Measurements from ENCODE around the gene LRRC10.
"Not testable (repeated sequence)": the region's sequence is repeated elsewhere in the genome, so short reads cannot be mapped to it uniquely, and the experiment has no call there.

Gene LRRC10

DNA sequence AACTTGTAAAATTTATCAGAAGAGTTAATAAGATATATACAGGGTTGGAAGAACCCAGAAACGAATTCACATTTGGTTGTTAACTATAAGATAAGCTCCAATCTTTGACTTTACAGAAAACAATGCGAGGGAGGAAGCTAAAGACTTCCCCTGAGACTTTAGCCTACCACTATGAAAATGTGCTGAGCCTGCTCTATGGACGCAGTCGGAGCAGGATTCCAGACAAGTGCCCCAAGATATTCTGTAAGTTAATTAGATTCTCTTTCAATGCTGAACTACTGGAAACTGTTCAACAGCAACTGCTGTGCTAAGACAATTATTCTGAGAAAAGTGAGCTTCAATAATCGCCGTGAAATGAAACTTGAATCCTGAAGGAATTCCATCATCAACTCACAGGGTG lies 8.3 kb upstream of the LRRC10 start:
- no peak for DNase-seq (ENCODE audit: low read depth)

DNA sequence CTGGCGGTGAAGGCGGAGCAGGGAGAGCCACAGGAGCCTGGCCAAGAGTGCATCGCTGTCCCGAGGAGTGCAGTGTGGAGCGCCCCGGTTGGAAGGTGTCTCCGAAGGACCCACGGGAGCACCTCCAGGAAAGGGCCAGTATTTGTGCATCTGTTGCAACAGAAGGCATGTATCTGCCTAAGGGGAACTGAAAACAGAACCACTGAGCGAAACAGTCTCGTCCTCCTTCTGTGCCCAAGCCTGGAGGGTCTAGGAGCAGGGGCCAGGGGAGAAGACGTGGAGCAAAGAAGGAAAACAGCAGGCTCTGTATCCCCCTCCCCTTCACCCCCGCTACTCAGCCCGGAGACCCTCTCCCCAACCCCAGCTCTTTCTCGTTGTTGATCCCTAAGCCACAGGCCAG lies 5.3 kb upstream of the LRRC10 start:
- DNase-seq (ENCODE audit: low read depth), result no peak

DNA sequence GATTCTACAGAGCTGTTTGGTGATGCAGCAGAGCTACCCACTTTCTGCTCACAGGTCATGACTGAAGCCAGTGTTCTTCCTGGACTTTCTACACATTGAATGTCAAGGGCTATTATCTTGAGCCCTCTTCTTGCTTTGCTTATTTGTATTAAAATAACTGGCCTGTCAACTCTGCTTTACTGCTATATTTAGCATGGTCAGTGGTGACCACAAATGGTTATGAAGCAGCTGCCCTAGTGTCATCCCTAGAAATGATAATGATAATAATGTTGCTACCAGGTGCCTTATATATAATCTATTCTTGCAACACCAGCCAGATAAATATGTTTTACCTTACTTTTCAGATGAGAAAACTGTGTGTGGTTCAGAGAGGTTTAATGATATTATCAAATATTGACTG lies 2.6 kb upstream of the LRRC10 start:
- DNase-seq (ENCODE audit: low read depth), result no peak

DNA sequence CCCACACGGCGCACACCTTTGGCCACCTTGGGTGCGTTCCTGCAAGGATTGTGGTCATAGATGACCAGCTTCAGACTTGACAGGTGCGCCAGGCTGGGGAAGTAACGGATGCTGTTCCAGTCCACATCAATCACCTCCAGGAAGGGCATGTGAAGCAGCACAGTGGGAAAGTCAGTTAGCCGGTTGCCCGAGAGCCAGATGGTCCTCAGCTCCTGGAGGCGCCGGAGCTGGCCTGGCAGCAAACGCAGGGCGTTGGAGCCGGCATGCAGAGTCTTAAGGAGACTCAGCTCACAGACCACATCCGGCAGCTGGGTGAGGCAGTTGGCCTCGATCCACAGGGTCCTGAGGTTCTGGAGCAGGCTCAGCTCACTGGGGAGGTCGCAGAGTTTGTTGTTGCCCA lies 581 bp downstream of the LRRC10 start:
- no peak for DNase-seq (ENCODE audit: low read depth)

DNA sequence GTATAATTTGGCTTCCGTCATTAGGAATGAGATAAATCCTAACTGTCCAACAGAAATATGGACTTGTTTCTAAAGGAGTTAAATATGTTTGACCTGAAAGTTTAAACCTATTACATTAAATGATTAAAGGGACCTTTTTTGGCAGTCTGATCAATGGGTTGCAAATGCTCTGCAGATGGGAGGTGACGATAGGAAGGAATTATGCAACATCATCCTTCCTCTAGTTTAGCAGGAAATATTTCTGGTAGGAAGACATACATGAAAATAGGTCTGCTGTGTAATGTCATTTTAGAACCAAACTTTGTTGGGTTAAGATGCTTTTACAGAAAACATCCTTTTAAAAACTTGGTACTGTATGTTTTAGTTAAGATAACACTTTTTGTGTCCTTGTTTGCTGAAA lies 2.6 kb downstream of the LRRC10 start:
- no peak for DNase-seq (ENCODE audit: low read depth)

DNA sequence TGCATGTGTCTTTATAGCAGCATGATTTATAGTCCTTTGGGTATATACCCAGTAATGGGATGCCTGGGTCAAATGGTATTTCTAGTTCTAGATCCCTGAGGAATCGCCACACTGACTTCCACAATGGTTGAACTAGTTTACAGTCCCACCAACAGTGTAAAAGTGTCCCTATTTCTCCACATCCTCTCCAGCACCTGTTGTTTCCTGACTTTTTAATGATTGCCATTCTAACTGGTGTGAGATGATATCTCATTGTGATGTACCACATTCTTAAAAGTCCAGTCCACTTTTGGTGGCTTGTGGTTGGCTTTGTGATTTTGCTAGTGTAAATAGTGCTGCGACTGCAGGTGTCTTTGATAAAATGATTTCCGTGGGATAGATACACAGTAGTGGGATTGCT lies 6.4 kb downstream of the LRRC10 start:
- DNase-seq (ENCODE audit: low read depth), result not testable (repeated sequence)

DNA sequence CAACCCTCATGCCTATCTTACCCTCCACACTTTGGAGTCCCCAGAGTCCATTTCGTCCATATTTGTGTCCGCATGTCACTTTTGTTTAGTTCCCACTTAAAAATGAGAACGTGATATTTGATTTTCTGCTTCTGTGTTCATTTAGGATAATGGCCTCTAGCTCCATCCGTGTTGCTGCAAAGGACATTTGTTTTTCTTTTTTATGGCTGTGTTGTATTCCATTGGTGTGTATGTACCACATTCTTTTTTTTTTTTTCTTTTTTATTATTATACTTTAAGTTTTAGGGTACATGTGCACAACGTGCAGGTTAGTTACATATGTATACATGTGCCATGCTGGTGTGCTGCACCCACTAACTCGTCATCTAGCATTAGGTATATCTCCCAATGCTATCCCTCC lies 7.2 kb downstream of the LRRC10 start:
- not testable (repeated sequence) for DNase-seq (ENCODE audit: low read depth)

DNA sequence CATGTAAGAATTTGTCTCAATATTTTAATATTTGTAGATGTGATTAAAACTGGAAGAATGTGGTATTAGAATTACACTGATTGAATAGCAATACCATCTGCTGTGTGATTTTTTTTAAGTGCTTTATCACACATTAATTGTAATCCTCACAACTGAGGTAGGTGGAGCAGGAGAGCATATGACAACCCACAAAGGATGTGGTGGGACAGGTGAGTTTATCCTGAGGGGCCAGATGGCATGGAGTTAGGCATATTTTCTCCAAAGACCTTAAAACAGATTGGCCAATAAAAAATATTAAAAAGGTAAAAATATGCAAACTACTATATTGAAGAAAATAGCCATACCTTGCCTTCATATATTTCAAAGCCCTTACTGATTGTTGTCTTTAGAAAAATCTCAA lies 7.8 kb downstream of the LRRC10 start:
- DNase-seq (ENCODE audit: low read depth), result no peak

DNA sequence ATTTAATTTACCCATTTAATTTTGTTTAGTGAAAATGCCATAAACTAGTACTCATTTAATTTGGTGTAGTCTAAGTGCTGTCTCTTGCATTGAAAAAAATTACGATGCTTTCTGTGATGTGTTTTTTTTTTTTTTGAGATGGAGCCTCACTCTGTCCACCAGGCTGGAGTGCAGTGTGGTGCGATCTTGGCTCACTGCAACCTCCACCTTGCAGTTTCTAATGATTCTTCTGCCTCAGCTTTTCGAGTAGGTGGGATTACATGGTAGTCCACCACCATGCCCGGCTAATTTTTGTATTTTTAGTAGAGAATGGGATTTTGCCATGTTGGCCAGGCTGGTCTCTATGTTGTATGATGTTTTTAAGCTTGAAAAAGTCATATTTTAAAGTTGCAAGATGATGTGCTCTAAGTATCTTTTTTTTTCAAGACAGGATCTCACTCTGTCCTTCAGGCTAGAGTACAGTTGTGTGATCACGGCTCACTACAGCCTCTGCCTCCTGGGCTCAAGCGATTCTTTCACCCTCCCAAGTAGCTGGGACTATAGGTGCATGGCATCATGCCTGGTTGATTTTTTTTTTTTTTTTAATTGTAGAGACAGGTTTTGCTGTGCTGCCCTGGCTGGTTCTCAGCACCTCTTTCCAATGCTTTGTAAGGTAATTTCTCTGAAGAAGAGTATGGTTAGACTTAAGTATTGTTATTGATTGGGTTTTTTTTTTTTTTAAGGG lies 8.6 kb downstream of the LRRC10 start:
- DNase-seq (ENCODE audit: low read depth), result no peak

DNA sequence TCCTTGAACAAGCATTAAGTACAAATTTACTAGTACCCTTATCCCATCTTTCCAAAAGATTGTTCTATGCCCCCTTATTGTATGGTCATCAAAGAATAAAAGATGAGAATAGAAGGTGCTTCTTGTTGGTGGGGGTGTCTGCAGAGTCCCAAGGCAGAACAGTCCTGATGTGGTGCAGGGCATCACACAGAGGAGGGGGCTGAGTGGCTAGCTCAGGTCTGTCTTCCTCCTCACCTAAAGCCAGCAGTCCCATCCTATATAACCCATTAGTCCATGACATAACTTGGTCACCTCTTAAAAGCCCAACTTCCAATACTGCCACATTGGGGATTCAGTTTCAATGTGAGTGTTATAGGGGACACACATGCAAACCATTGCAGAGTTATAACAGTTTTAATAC lies 9.9 kb downstream of the LRRC10 start:
- no peak for DNase-seq (ENCODE audit: low read depth)

DNA sequence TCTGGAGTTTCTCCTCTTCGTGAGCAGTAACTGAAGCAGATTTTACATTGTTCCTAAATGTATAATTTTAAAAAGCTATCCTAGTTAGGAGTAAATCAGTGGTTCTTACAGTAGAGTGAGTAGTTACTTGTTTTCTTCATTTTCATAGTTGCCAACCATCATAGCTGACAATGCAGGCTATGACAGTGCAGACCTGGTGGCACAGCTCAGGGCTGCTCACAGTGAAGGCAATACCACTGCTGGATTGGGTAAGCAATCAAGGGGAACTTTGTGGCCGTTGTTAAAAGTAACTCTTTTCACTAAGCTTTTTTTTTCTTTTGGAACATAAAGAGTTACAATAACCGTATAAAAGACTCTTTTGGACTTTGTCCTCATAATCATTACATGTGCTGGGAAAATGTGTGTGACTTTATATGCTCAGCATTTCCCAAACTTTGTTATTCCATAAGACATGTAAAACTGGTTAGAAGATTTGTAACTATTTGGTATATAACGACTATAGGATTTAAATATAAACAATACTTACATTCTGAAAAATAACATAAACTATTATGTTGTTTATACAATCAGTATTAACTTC lies 12.4 kb downstream of the LRRC10 start:
- no peak for DNase-seq (ENCODE audit: low read depth)

DNA sequence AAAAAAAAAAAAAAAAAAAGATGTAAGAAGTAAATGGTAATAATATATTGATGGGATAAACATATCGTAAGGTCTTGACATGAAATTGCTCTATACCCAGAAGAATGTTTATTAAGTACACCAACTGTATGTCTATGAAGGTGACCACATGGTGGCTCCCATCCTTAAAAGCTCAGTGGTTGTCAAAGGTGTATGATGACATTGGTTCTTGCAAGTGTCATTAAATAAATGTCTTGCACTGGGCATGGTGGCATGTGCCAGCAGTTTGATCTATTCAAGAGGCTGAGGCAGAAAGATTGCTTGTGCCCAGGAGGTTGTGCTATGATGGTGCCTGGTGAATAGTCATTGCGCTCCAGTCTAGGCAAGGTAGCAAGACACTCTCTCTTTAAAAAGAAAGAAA lies 15.0 kb downstream of the LRRC10 start:
- no peak for DNase-seq (ENCODE audit: low read depth)

DNA sequence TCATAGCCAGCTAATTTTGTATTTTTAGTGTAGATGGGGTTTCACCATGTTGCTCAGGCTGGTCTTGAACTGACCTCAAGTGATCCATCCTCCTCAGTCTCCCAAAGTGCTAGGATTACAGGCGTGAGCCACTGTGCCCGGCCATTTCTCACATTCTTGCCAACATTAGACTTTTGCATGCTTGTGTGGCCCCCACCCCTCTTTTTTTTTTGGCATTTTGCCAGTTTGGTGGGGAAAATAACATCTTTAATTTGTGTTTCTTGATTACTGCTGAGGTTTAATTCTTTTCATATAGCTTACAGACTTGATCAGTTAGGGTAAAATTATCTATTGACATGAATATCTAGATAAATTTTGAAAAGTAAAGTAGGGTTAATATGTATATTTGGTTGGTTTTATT lies 21.6 kb downstream of the LRRC10 start:
- no peak for DNase-seq (ENCODE audit: low read depth)

DNA sequence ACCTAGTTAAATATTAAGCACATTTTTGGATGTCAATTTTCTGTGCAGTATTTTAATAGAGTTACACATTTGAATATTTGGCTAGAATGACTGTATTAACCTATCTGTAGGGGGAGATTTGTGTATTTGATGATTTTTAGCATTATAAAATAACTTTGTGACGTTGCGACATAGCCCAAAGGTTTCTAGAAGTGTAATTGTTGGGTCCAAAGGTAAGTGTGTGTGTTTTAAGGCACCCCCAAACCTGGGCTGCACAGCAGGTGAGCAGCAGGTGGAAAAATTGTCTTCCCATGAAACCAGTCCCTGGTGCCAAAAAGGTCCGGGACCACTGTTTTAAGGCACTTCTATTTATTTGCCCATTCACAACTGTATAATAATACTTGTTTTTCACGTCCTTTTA lies 22.2 kb downstream of the LRRC10 start:
- no peak for DNase-seq (ENCODE audit: low read depth)

DNA sequence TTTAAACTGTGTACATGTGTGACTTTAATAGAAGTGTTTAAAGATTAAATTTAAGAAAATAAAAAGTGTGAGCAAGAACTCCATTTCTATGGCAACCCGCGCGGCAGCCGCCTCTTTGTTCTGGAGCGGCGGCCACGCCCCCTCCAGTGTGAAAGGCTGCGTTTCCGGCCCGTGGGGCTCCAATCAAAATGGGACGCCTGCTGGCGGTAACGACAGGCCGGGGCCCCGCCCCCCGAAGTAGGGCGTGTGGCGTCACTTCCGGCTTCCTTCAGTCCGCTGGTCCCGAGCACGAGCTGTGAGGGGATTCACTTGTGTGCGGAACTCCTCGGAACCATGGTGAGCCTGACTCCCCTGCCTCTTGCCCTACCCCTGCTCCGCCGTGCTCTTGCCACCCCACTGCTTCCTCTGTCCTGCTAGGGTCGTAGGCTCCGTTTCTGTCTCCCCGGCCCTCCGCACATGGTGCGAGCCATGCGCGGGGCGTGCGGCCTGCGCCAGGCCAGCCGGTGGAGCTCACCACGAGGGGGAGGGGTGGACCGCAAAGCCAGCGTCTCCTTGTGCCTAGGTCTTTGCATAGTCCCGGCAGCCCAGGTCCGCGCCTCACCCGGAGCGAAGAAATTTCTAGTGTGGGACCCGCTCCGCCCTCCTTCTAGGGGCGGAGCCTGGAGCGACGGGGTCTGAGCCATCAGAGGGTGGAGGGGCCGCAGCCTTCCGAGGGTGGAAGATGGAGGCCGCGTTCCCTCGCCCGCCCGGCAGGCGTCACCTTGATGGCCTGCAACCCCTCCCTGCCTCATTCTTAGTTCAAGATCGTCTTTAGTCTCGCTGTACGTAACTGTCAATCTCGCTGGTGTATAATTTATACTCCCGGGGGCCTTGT lies 25.3 kb downstream of the LRRC10 start, which contains the start of gene CCT2:
CCT2 (plus strand) TSS at position 271 of the 874 bp plus-strand sequence; CDS start at position 334, 63 bp downstream.
- peak; percentile 96 for DNase-seq (ENCODE audit: low read depth)

DNA sequence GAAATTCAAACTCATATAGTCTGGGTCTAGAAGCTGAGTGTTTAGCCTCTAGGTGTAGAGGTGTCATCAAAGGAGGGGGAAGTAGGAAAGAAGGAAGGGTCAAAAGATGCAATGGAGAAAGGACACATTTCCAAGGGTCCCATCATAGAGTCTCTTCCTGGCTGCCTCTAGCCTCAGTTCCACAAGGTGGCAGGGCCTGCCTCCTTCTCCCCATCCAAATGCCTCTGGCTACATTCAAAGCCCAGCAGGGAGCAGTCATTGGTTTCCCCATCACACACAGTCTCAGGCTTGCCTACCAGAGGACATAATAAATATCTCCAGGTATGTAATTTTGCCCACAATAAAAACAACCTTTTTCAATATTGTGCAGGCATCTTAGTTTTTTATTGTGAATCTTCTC lies 27.5 kb downstream of the LRRC10 start:
- DNase-seq (ENCODE audit: low read depth), result no peak

DNA sequence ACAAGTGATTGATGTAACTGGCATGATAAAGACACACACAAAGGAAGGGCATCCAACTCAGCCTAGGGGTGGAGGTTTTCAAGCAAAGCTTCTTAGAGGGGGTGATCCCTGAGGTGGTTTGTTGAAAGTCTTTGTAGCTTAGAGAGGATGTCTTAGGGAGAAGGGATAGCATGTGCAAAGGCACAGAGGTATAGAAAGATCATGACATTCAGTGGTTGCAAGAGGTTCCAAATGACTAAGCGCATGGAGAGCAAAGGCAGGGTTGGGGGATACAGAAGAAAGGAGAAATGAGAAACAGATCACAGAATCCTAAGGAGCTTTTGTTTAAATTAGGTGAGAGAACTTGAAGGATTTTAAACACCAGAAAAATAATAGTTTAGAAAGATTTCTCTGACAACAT lies 30.6 kb downstream of the LRRC10 start:
- no peak for DNase-seq (ENCODE audit: low read depth)

DNA sequence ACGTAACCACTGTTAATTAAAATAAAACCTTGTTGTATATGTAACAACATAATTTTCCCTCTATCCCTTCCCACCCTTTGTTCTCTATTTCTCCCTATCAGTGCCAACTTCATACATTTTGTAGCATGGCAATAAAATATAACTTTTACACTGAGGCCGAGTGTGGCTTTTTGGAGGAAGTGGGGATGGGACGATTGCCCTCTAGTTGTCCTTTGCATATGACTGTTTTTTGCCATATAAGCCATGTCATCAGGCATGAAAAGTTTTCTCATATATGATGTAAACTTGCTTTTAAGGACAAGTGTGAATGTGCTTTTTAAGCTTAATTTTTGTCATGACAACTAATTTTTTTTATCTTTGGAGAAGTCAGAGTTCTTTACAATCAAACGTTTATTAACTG lies 31.7 kb downstream of the LRRC10 start:
- DNase-seq (ENCODE audit: low read depth), result no peak

DNA sequence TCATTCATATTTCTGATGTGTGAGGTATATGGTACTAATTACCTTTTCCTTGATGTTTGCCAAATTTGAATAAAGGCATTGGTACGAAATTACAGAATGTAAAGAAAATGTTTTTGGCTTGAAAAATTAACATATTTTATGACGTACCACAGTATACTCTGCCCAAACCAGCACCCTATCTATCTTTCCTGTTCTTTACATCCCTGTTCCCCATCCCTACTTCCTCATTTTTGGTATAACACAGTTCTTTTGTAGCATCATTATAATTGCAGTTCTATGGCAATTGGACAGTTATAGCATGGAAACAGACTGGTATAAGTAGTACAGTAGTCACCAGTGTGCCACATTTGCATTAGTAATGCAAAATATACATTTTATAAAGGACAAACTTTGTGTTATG lies 32.4 kb downstream of the LRRC10 start:
- DNase-seq (ENCODE audit: low read depth), result no peak

DNA sequence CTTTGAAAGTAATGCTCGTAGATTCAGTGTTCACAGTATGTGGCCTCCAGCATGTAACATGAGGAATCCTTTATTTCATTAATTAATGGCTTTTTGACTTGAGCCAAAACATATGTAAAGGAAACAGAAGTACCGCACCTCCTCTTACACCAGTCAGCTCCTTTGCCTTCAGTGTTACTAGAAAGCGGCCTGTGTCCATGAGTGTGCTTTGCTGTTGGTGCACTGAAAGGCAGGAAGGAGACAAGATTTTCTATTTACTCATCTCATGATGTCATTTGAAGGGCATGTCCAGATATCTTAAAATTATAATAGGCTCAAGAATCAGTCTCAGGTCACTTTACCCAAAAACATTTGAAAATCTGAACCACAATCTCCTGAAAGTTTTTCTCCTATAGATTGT lies 35.4 kb downstream of the LRRC10 start:
- DNase-seq (ENCODE audit: low read depth), result no peak

DNA sequence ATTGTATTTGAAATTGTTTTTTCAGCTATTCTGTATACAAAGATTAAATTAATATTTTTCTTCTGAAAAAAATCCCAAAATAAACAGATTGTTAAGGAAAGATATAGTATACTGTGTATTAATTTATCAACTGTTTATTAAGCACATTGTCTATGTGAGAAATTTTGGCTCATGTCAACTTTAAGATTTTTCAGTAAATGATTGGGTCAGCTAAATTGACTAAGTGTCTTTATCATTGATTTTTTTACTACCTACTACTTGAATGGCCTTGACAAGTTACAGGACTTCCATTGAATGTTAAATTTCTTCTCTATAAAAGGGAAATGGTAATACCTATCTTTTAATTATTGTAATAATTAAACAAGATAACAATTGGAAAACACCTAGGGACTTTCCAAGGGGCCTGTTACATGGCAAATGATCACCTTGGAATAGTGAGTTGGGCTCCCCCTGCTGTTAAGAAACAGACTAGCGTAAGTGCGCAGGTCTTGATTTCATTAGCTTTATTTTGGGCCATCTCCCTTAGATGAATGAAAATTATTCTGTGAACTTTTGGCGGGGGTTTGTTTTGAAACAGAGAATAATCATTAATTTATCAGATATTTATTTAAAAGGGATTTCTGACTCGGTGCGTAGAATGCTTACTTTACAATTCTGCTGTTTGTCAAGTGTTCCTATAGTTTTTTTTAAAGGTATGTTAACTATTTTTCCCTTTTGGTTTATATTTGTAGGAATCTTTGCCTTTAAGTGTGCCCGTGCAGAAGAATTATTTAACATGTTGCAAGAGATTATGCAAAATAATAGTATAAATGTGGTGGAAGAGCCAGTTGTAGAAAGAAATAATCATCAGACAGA lies 39.9 kb downstream of the LRRC10 start:
- peak; percentile 58 for DNase-seq (ENCODE audit: low read depth)

DNA sequence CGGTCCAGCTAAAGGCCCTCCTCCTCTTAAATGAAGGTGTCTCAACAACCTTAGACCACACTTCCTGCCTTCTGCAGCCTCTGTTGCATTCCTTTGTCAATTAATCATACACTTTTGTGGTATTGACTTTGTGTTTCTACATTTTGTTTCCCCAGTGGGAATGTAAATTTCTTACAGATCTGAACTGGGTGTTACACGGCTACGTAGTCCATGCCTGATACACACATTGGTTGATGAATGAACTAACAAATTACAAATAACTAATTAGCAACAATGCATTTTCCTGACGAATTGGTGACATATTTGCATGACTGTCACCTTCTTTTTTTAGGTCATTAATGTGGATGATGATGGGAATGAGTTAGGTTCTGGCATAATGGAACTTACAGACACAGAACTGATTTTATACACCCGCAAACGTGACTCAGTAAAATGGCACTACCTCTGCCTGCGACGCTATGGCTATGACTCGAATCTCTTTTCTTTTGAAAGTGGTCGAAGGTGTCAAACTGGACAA lies 40.6 kb downstream of the LRRC10 start:
- no peak for DNase-seq (ENCODE audit: low read depth)
